Activated T-cell treated with anti-CD3 and anti-CD28 coated beads, Interleukin-2, amount 50 U/mL, for 48 hours (primary cell): ENCODE data around the gene TMCO5A.

ENCODE experiments used
- DNase-seq, 2 experiments: peaks; one replicate each; pipeline ENCODE4 v3.0.0-alpha.2; 2020

The TMCO5A gene

GRCh38 chr15:37978231-37978630 is 43.8 kb downstream of the TMCO5A start:
- DNase-seq = no peak

- no peak for DNase-seq
These were observed 45.4 kb downstream of the TMCO5A start for GRCh38 chr15:37979671-37980409.

DNA sequence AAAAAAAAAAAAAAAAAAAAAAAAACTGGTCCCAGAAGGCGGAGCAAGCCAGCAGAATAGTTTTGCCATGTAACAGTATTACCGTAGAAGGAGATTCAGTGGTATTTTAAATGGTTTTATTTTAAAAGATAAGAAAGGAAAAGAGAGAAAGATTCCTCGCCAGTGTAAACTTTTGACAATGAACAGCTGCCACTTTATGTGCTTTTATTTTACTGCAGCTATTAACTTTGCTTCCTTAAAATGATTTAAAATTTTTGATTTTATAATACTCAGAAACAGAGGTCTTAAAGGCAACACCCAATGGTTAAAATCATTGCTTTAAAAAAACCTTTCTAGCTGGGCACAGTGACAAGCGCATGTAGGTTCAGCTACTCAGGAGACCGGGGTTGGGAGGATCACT is 46.8 kb downstream of the TMCO5A start:
- DNase-seq = no peak

GRCh38 chr15:37981775-37982174 is 47.3 kb downstream of the TMCO5A start:
- no peak for DNase-seq

- DNase-seq = no peak
These were observed 49.9 kb downstream of the TMCO5A start for GRCh38 chr15:37984368-37984767.

DNA sequence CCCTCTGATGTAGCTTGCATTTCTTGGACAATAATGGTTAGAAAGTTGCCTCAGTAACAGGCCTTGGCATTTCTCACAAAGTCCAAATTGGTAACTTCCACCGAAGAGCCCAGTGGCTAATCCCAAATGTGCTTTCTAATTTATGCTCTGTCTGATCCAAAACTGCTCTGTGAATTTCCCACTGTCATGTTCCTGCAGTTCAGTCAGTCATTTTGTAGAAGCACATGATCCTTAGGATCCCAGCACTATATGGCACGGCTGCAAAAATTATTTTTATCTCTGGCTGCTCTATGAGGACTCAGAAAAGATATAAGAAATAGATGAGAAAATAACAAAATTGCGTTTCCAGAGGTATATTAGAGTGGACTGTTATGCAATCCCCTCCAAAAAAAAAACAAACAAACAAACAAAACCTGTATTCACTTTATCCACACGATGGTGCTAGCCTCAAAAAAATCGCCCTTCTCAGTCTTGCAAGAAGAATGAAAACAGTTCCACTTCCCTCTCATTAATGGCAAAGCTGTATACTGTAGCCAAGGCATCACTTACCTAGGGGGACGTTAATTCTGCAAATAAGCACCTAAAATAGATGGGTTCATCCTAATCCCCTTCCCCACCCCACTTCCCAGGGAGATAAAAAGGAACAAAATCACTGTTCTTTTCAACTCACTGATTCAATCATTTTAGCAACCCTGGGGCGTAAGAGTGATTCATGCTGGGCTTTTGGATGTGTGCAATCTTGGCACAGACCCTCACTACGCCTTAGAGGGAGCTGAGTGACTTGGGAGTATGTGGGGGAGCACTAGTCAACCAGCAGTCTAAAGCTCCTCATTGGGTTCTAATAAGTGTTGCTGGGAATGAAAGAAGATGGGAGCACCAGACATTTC is 61.3 kb downstream of the TMCO5A start:
- no peak for DNase-seq
